IMR-90 (cell line): ENCODE data around the gene FER.

Experiments used
- CEBPB ChIP-seq: IDR thresholded peaks from 2 replicates; pipeline ENCODE4 v1.6.1; 2012; ENCODE audit warnings: low read depth, low read length, improper control_type of control experiment
- CHD1 ChIP-seq: IDR thresholded peaks from 2 replicates; pipeline ENCODE4 v1.6.1; 2012; ENCODE audit warnings: low read depth, low read length, improper control_type of control experiment
- CTCF ChIP-seq: conservative IDR thresholded peaks from 2 replicates; pipeline ENCODE4 v1.5.1; 2012; ENCODE audit warnings: mild to moderate bottlenecking, low read depth, low read length, improper control_type of control experiment
- FOS ChIP-seq: fragments of 150-350 bp; IDR thresholded peaks from 2 replicates; pipeline ENCODE4 v1.6.1; 2016; ENCODE audit warnings: low read depth, low read length
- MAFK ChIP-seq: IDR thresholded peaks from 2 replicates; pipeline ENCODE4 v1.6.1; 2012; ENCODE audit warnings: low read depth, low read length, improper control_type of control experiment
- MXI1 ChIP-seq: IDR thresholded peaks from 2 replicates; pipeline ENCODE4 v1.6.1; 2012; ENCODE audit warnings: low read depth, mild to moderate bottlenecking, low read length, moderate library complexity, borderline replicate concordance
- NFE2L2 ChIP-seq: fragments of 150-350 bp; IDR thresholded peaks from 2 replicates; pipeline ENCODE4 v1.6.1; 2016; ENCODE audit warnings: low read depth, mild to moderate bottlenecking, low read length
- POLR2A ChIP-seq: IDR thresholded peaks from 2 replicates; pipeline ENCODE4 v1.6.1; 2012; ENCODE audit warnings: mild to moderate bottlenecking, low read depth, low read length
- RAD21 ChIP-seq: IDR thresholded peaks from 2 replicates; pipeline ENCODE4 v1.6.1; 2012; ENCODE audit warnings: low read length, improper control_type of control experiment
- RCOR1 ChIP-seq: IDR thresholded peaks from 2 replicates; pipeline ENCODE4 v1.6.1; 2012; ENCODE audit warnings: mild to moderate bottlenecking, low read length, improper control_type of control experiment; ENCODE audit not compliant: insufficient replicate concordance
- RFX5 ChIP-seq: IDR thresholded peaks from 2 replicates; pipeline ENCODE4 v1.8.0; 2012; ENCODE audit warnings: low read depth, mild to moderate bottlenecking, low read length, moderate library complexity
- SMC3 ChIP-seq: fragments of 150-350 bp; IDR thresholded peaks from 2 replicates; pipeline ENCODE4 v1.6.1; 2016; ENCODE audit warnings: low read depth, mild to moderate bottlenecking, antibody characterized with exemption, low read length, moderate library complexity
- USF2 ChIP-seq: fragments of 150-350 bp; IDR thresholded peaks from 2 replicates; pipeline ENCODE4 v1.6.1; 2017; ENCODE audit warnings: mild to moderate bottlenecking, antibody characterized with exemption, low read length, low read depth

GRCh38 chr5:109177782-109178181 lies 430.1 kb downstream of the FER start:
- TF ChIP-seq CTCF (no peak), POLR2A (no peak), RCOR1 (no peak), USF2 (no peak), RAD21 (no peak), NFE2L2 (no peak), SMC3 (no peak), MXI1 (no peak), MAFK (no peak), RFX5 (no peak), FOS (no peak), CHD1 (no peak), CEBPB (no peak)
